ENCODE results near the gene TMC3. TPM values are rescaled to one million over a fixed set of nuclear protein-coding genes. Genes with fewer than 3 reads are reported as not detected.

Gene TMC3
- total RNA-seq, 2 experiments from 2014 or later: not detected

DNA sequence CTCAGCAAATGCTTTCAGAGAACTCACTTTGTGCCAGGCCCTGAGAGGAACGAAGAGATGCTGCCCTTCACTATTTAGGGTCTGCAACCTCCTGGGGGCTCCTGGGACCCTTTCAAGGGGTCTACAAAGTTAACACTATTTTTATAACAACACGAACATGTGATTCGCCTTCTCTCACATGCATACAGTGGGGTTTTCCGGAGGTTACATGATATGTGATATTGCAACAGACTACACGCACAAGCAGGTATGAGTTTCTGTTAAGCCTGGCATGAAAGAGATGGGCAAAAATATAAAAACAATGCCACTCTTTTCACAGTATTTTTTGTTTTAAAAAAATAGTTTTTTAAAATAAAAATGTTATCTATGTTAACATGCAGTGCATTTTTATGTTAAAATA is 60.3 kb downstream of the TMC3 start:
- DNase-seq: no peak
- CTCF ChIA-PET: no interaction called here

DNA sequence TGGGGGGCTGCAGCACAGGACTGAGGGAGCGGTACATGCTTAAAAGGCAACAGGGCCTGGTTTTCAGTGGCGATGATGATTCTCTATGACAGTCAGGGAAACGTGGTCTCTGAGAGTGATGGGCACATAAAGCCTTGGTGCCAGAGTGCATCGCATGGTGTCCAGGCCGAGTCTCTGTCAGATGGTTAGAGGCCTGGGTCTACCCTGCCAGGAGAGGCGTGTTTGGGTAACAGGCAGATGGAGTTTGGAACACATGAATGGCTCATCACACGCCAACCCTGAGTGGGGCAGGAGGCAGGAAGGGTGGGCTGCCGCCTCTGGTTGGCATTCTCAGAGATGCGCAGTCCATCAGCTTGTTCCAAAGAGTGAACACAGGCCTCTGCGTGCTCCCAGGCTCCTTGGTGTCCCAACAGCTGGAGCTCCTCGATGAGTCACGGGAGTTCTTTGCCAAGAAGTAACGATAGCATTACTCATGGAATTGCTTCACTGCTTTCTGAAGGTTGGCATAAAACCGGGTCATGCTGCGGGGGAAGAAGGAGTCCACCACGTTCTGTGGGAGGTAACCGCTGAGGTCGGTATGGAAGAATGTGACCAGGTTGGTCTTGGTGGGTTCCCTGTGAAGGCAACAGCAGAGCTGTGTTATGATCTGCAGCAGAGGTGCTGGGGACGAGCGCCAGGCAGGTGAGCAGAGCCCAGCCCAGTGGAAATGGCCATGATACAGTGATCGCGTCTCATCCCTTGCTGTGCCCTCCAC is 61.0 kb downstream of the TMC3 start:
- Mint-ChIP-seq H3K4me1 (ENCODE audit: low read depth) (peaks cover 85% of the 10 kb centered on the region), H3K27me3 (no peaks in the 10 kb centered on the region), H3K36me3 (ENCODE audit: low read depth) (peaks cover 93% of the 10 kb centered on the region), H3K27ac (peak overlapping the region; percentile 92), H3K9me3 (no peaks in the 10 kb centered on the region), H3K4me3 (no peak overlapping the region)
- ChIA-PET CTCF (no interaction called here), POLR2A (interaction anchor here (0.6 to 3.5 kb wide), 6 partner anchors 8 to 27 kb away, joined by 3 to 14 read pairs (median 6); partner anchors contain the start of gene STARD5)
- peak in 2 of 14 experiments; percentile 59 to 69 for DNase-seq
- Histone ChIP-seq H3K36me3 (ENCODE audit: insufficient read depth, low read length) (peaks cover 57% of the 10 kb centered on the region), H3K9me3 (ENCODE audit: control insufficient read depth in 1 of 2, insufficient read depth in 1 of 2, low read length in 2 of 2) (no peaks in the 10 kb centered on the region), H3K27me3 (ENCODE audit: control insufficient read depth in 1 of 2, insufficient read depth in 2 of 2, low read length in 2 of 2) (no peaks in the 10 kb centered on the region), H3K27ac (ENCODE audit: low read depth in 1 of 2, low read length in 2 of 2) (peak overlapping the region in 1 of 2 donors; percentile 67), H3K4me3 (ENCODE audit: low read length) (no peak overlapping the region), H3K4me1 (ENCODE audit: insufficient read depth, low read length) (peaks cover 68% of the 10 kb centered on the region)
- TF ChIP-seq, protein P1, sequence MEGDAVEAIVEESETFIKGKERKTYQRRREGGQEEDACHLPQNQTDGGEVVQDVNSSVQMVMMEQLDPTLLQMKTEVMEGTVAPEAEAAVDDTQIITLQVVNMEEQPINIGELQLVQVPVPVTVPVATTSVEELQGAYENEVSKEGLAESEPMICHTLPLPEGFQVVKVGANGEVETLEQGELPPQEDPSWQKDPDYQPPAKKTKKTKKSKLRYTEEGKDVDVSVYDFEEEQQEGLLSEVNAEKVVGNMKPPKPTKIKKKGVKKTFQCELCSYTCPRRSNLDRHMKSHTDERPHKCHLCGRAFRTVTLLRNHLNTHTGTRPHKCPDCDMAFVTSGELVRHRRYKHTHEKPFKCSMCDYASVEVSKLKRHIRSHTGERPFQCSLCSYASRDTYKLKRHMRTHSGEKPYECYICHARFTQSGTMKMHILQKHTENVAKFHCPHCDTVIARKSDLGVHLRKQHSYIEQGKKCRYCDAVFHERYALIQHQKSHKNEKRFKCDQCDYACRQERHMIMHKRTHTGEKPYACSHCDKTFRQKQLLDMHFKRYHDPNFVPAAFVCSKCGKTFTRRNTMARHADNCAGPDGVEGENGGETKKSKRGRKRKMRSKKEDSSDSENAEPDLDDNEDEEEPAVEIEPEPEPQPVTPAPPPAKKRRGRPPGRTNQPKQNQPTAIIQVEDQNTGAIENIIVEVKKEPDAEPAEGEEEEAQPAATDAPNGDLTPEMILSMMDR (IDR thresholded peaks at IDR 0.05): no peak
- intact Hi-C loops (cut with DNase I, micrococcal nuclease): loop anchor here in 1 of 2 experiments (1.0 to 2.0 kb wide), 2 partner anchors 8 to 14 kb away; no protein-coding TSS in a partner anchor
- no peak for ATAC-seq (ENCODE audit: poor library complexity)

More for the DNA sequence above, 60.3 kb downstream of the TMC3 start:
- Histone ChIP-seq H3K36me3 (ENCODE audit: insufficient read depth, low read length) (peaks cover 57% of the 10 kb centered on the region), H3K4me1 (ENCODE audit: insufficient read depth, low read length) (peaks cover 68% of the 10 kb centered on the region), H3K27ac (ENCODE audit: low read depth in 1 of 2, low read length in 2 of 2) (no peak overlapping the region), H3K4me3 (ENCODE audit: low read length) (no peak overlapping the region), H3K27me3 (ENCODE audit: control insufficient read depth in 1 of 2, insufficient read depth in 2 of 2, low read length in 2 of 2) (no peaks in the 10 kb centered on the region), H3K9me3 (ENCODE audit: control insufficient read depth in 1 of 2, insufficient read depth in 1 of 2, low read length in 2 of 2) (no peaks in the 10 kb centered on the region)
- Mint-ChIP-seq H3K27me3 (no peaks in the 10 kb centered on the region), H3K36me3 (ENCODE audit: low read depth) (peaks cover 93% of the 10 kb centered on the region), H3K4me3 (no peak overlapping the region), H3K27ac (peak overlapping the region; percentile 92), H3K9me3 (no peaks in the 10 kb centered on the region), H3K4me1 (ENCODE audit: low read depth) (peaks cover 88% of the 10 kb centered on the region)
- POLR2A ChIA-PET: interaction anchor here (1.2 to 3.5 kb wide), 5 partner anchors 10 to 27 kb away, joined by 3 to 14 read pairs (median 9); partner anchors contain the start of gene STARD5
- TF ChIP-seq, protein P1 (IDR thresholded peaks at IDR 0.05): no peak
- no peak for ATAC-seq (ENCODE audit: poor library complexity)
- intact Hi-C loops (cut with DNase I, micrococcal nuclease): loop anchor here in 1 of 2 experiments (1.0 to 2.0 kb wide), 2 partner anchors 8 to 15 kb away; no protein-coding TSS in a partner anchor

GRCh38 chr15:81311752-81312464 is 62.1 kb downstream of the TMC3 start:
- Mint-ChIP-seq H3K27ac (peak overlapping the region; percentile 92), H3K4me3 (peak overlapping the region; percentile 8), H3K36me3 (ENCODE audit: low read depth) (peaks cover 93% of the 10 kb centered on the region), H3K4me1 (ENCODE audit: low read depth) (peaks cover 87% of the 10 kb centered on the region), H3K9me3 (no peaks in the 10 kb centered on the region), H3K27me3 (no peaks in the 10 kb centered on the region)
- peaks cover 59% of the 10 kb centered on the region for H3K36me3 ChIP-seq (ENCODE audit: insufficient read depth, low read length)
- intact Hi-C loops (cut with DNase I, micrococcal nuclease): loop anchor here in 1 of 2 experiments (2.0 kb wide), 1 partner anchor 13 kb away; no protein-coding TSS in a partner anchor
- peaks cover 63% of the 10 kb centered on the region for H3K4me1 ChIP-seq (ENCODE audit: insufficient read depth, low read length)
- H3K4me3 ChIP-seq (ENCODE audit: low read length): no peak overlapping the region
- peak overlapping the region; percentile 50 to 67 for H3K27ac ChIP-seq (ENCODE audit: low read depth in 1 of 2, low read length in 2 of 2)
- no peaks in the 10 kb centered on the region for H3K9me3 ChIP-seq (ENCODE audit: control insufficient read depth in 1 of 2, insufficient read depth in 1 of 2, low read length in 2 of 2)
- ChIA-PET CTCF (interaction anchor here (1.5 kb wide), 1 partner anchor 37 kb away, joined by 3 read pairs; no protein-coding TSS in a partner anchor), POLR2A (interaction anchor here (0.8 to 22.8 kb wide), 5 partner anchors 8 to 34 kb away, joined by 3 to 472 read pairs (median 71); partner anchors contain the start of gene STARD5)
- H3K27me3 ChIP-seq (ENCODE audit: control insufficient read depth in 1 of 2, insufficient read depth in 2 of 2, low read length in 2 of 2): no peaks in the 10 kb centered on the region
- TF ChIP-seq, protein P1 (IDR thresholded peaks at IDR 0.05): no peak
- DNase-seq (peak in 1 of 14 experiments; percentile 61), ATAC-seq (ENCODE audit: poor library complexity) (peak; percentile 58)

Data from CD4-positive, alpha-beta T cell (primary cell).